H1 (cell line): ENCODE measurements around the gene WEE1. TPM values are rescaled to one million over a fixed set of nuclear protein-coding genes. Genes with fewer than 3 reads are reported as not detected.

Experiments
- ATF3 ChIP-seq: IDR thresholded peaks from 2 replicates; pipeline ENCODE4 v1.6.1; 2011; ENCODE audit warnings: low read depth, mild to moderate bottlenecking, low read length; ENCODE audit not compliant: insufficient read depth
- FOSL1 ChIP-seq: IDR thresholded peaks from 2 replicates; pipeline ENCODE4 v1.6.1; 2011; ENCODE audit warnings: mild to moderate bottlenecking, low read depth, low read length, moderate library complexity; ENCODE audit not compliant: insufficient read depth
- KDM4A ChIP-seq: IDR thresholded peaks from one replicate; pipeline ENCODE4 v1.7.1; 2012; ENCODE audit warnings: low read depth, mild to moderate bottlenecking, moderate library complexity, low read length, inconsistent platforms; ENCODE audit not compliant: severe bottlenecking
- KDM5A ChIP-seq: fragments of 200-600 bp; IDR thresholded peaks from 2 replicates; pipeline ENCODE4 v1.7.1; 2012; ENCODE audit warnings: mild to moderate bottlenecking, low read length, inconsistent platforms, mixed read lengths
- MAFK ChIP-seq: IDR thresholded peaks from 2 replicates; pipeline ENCODE4 v1.6.1; 2012; ENCODE audit warnings: low read depth, mild to moderate bottlenecking, improper control_type of control experiment, low read length
- NANOG ChIP-seq: IDR thresholded peaks from 2 replicates; pipeline ENCODE4 v1.6.1; 2011; ENCODE audit warnings: low read length, low read depth, mild to moderate bottlenecking, inconsistent platforms; ENCODE audit not compliant: insufficient read depth, poor library complexity, severe bottlenecking
- RBBP5 ChIP-seq: IDR thresholded peaks from 2 replicates; pipeline ENCODE4 v1.7.1; 2012; ENCODE audit warnings: low read depth, mild to moderate bottlenecking, inconsistent platforms, low read length, moderate library complexity, borderline replicate concordance
- TAF1 ChIP-seq: IDR thresholded peaks from 2 replicates; pipeline ENCODE4 v1.6.1; 2011; ENCODE audit warnings: mild to moderate bottlenecking, low read depth, low read length
- ZNF274 ChIP-seq: IDR thresholded peaks from 2 replicates; pipeline ENCODE4 v1.7.0; 2012; ENCODE audit warnings: low read length, borderline replicate concordance; ENCODE audit errors: extremely low read depth
- polyA plus RNA-seq, 7 experiments: library from polyadenylated mRNA; depleted of rRNA in 3 of 7; stranded (reverse) in 5 of 7; unstranded in 2 of 7; fragments of >200 nt in 5 of 7; fragments of 200-250 nt in 2 of 7; gene quantifications; 1 replicate in 5 of 7; 2 replicates in 1 of 7; 4 replicates in 1 of 7; pipeline versions ENCODE4 v1.2.1 to v1.2.3, GENCODE V29; 2011 to 2013; ENCODE audit warnings: missing spikeins in 2 of 7, mixed read lengths in 2 of 7
- total RNA-seq: library from RNA; stranded (reverse); fragmentation: NEBNext Ultra II Directional; extraction: Animal tissue kit (Norgen Biotek cat#: 25700); gene quantifications from 2 replicates; pipeline ENCODE4 v1.2.1, GENCODE V29; 2021

Gene WEE1
- total and polyA plus RNA-seq, 2 of the 8 experiments (the other 6 are each of a cell fraction or from before 2014, with no cell fraction given), result 40.8 to 120 TPM

- peak; percentile 41; the same call in 1 of the 2 replicates for TF ChIP-seq RBBP5
- TF ChIP-seq ATF3, result no peak
- TF ChIP-seq TAF1, result peak; percentile 89
- TF ChIP-seq KDM4A, result peak; percentile 79
- no peak for TF ChIP-seq KDM5A
- TF ChIP-seq NANOG, result no peak
- TF ChIP-seq MAFK, result no peak
- TF ChIP-seq ZNF274, result no peak
- no peak for TF ChIP-seq FOSL1
These were observed at the start of gene WEE1 (continued) for GRCh38 chr11:9573052-9573774.
